ENCODE results near the gene CISTR.

The CISTR gene

GRCh38 chr12:53729644-53730043 is 22.1 kb downstream of the CISTR start:
- H3K36me3 ChIP-seq (ENCODE audit: control insufficient read depth, insufficient read depth, low read length): no peaks in the 10 kb centered on the region
- no peak overlapping the region for H3K4me3 ChIP-seq (ENCODE audit: low read depth, low read length)
- H3K27me3 ChIP-seq (ENCODE audit: control insufficient read depth, insufficient read depth, low read length): no peaks in the 10 kb centered on the region
- no peak overlapping the region for H3K27ac ChIP-seq
- no peak overlapping the region for H3K9ac ChIP-seq
- H3K79me2 ChIP-seq: peaks cover 2% of the 10 kb centered on the region
- no peaks in the 10 kb centered on the region for H3K4me1 ChIP-seq
- H2AFZ ChIP-seq: no peak overlapping the region
- H3K9me3 ChIP-seq (ENCODE audit: control insufficient read depth, low read length): no peaks in the 10 kb centered on the region
- H3K4me2 ChIP-seq (ENCODE audit: low read length): no peak overlapping the region
- TF ChIP-seq CTCF (IDR thresholded peaks at IDR 0.05): no peak

- Histone ChIP-seq H3K27me3 (ENCODE audit: control insufficient read depth, insufficient read depth, low read length) (no peaks in the 10 kb centered on the region), H3K9me3 (ENCODE audit: control insufficient read depth, low read length) (no peaks in the 10 kb centered on the region), H2AFZ (peak overlapping the region; percentile 94), H3K36me3 (ENCODE audit: control insufficient read depth, insufficient read depth, low read length) (no peaks in the 10 kb centered on the region), H3K27ac (peak overlapping the region; percentile 25), H3K4me2 (ENCODE audit: low read length) (peak overlapping the region; percentile 86), H3K9ac (no peak overlapping the region), H3K79me2 (peaks cover 2% of the 10 kb centered on the region), H3K4me1 (no peaks in the 10 kb centered on the region), H3K4me3 (ENCODE audit: low read depth, low read length) (no peak overlapping the region)
- no peak for TF ChIP-seq CTCF (IDR thresholded peaks at IDR 0.05)
Measured at GRCh38 chr12:53728206-53728605, 23.6 kb downstream of the CISTR start.

- Histone ChIP-seq H2AFZ (peak within 1 kb of the TSS; percentile 94), H3K4me1 (no peaks in the 10 kb centered on the region), H3K27ac (peak within 1 kb of the TSS; percentile 36), H3K9me3 (ENCODE audit: control insufficient read depth, low read length) (no peaks in the 10 kb centered on the region), H3K9ac (peak within 1 kb of the TSS; percentile 4), H3K4me2 (ENCODE audit: low read length) (peak within 1 kb of the TSS; percentile 92), H3K36me3 (ENCODE audit: control insufficient read depth, insufficient read depth, low read length) (no peaks in the 10 kb centered on the region), H3K27me3 (ENCODE audit: control insufficient read depth, insufficient read depth, low read length) (no peaks in the 10 kb centered on the region), H3K4me3 (ENCODE audit: low read depth, low read length) (peak within 1 kb of the TSS; percentile 81), H3K79me2 (peaks cover 2% of the 10 kb centered on the region)
- TF ChIP-seq CTCF (IDR thresholded peaks at IDR 0.05): no peak
Measured at GRCh38 chr12:53727310-53728041, 24.3 kb downstream of the CISTR start, which contains the start of gene CALCOCO1. Gene CALCOCO1, minus strand, starts transcription at chr12:53727452. Its CDS starts 2,210 bp downstream, at chr12:53725242.

- no peak for TF ChIP-seq CTCF (IDR thresholded peaks at IDR 0.05)
- H3K9ac ChIP-seq: peak overlapping the region; percentile 4
Measured at GRCh38 chr12:53726946-53727309, 24.9 kb downstream of the CISTR start.

GRCh38 chr12:53726341-53726740 is 25.4 kb downstream of the CISTR start:
- Histone ChIP-seq H3K36me3 (ENCODE audit: control insufficient read depth, insufficient read depth, low read length) (no peaks in the 10 kb centered on the region), H3K4me3 (ENCODE audit: low read depth, low read length) (peak overlapping the region; percentile 81), H3K4me2 (ENCODE audit: low read length) (peak overlapping the region; percentile 92), H2AFZ (no peak overlapping the region), H3K79me2 (peaks cover 2% of the 10 kb centered on the region), H3K9ac (no peak overlapping the region), H3K27me3 (ENCODE audit: control insufficient read depth, insufficient read depth, low read length) (no peaks in the 10 kb centered on the region), H3K9me3 (ENCODE audit: control insufficient read depth, low read length) (no peaks in the 10 kb centered on the region), H3K27ac (no peak overlapping the region), H3K4me1 (no peaks in the 10 kb centered on the region)
- no peak for TF ChIP-seq CTCF (IDR thresholded peaks at IDR 0.05)

More at GRCh38 chr12:53726946-53727309, 24.9 kb downstream of the CISTR start:
- peak overlapping the region; percentile 36 for H3K27ac ChIP-seq
- no peaks in the 10 kb centered on the region for H3K9me3 ChIP-seq (ENCODE audit: control insufficient read depth, low read length)
- no peaks in the 10 kb centered on the region for H3K4me1 ChIP-seq
- peaks cover 2% of the 10 kb centered on the region for H3K79me2 ChIP-seq
- H3K36me3 ChIP-seq (ENCODE audit: control insufficient read depth, insufficient read depth, low read length): no peaks in the 10 kb centered on the region
- no peaks in the 10 kb centered on the region for H3K27me3 ChIP-seq (ENCODE audit: control insufficient read depth, insufficient read depth, low read length)
- peak overlapping the region; percentile 92 for H3K4me2 ChIP-seq (ENCODE audit: low read length)
- peak overlapping the region; percentile 81 for H3K4me3 ChIP-seq (ENCODE audit: low read depth, low read length)
- peak overlapping the region; percentile 68 for H2AFZ ChIP-seq

Measured in parathyroid adenoma (tissue), 2 donors.